SIG-M5 treated with dmso at 0.1 percent for 504 hours (cell line): ENCODE measurements around the gene FCHSD2.

Experiments used
- DNase-seq: peaks from one replicate; lab custom pipeline; 2025; ENCODE audit not compliant: unreplicated experiment; lab: John Stamatoyannopoulos, UW

The FCHSD2 gene

GRCh38 chr11:73142128-73142377, at the start of gene FCHSD2:
TSS of gene FCHSD2 (minus strand) at chr11:73142318. CDS start at chr11:73141877, 441 bp downstream.
- DNase-seq: no peak

DNA sequence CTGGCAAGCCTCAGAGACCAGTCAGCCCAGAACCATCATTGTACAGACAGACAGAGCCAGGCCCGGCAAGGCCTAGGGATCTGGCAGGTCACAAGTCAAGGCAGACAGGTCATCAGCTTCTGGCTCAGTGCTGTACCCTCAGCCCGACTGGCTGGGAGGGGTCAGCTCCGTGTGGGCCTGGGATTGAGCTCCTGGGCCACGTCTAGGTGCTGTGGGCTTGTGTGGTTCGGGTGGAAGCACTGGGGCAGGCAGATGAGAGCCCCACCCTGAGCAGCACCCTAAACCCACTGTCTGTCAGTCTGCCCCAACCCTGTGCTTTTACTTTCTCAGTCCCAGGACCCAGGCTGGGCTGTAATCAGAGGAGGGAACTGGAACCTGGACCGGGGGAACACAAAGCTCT, 49.0 kb upstream of the FCHSD2 start:
- no peak for DNase-seq

GRCh38 chr11:73190557-73190885, 48.4 kb upstream of the FCHSD2 start:
- DNase-seq: no peak

DNA sequence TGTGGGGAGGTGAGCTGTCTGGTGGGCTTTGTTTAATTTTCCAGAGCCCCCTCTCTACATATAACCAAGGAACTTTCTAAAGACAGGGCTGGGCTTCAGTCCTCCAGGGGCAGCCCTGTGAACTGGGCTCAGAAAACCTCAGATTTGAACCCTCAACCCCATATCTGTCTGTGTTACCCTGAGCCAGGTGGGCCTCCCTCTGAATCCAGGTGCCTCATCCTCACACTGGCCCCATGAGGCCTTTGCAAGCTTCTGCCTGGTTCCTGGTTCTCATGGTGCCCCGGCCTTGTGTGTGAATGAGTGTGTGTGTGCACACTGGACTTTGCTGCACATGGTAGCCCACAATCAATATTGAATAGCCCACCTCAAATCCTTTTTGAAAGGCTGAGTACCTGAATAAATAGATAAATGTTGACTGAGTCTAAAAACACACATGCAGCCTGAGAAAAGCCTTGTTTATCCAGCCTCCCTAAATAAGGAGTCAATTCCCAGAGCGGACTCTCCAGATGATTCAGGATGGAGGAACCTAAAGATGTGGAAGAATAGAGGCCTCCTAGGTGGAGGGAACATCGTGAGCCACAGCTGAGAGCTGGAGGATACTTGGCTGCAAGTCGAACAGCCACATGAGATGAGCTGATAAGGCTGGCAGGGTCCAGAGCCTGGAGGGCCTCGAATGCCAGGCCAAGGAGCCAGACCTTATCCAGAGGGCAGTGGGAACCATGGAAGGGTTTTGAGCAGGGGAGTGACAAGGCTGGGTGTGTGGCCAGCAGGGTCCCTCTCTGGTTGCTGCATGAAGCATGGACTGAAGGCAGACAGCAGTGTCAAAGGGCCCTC, 47.8 kb upstream of the FCHSD2 start:
- DNase-seq: no peak

DNA sequence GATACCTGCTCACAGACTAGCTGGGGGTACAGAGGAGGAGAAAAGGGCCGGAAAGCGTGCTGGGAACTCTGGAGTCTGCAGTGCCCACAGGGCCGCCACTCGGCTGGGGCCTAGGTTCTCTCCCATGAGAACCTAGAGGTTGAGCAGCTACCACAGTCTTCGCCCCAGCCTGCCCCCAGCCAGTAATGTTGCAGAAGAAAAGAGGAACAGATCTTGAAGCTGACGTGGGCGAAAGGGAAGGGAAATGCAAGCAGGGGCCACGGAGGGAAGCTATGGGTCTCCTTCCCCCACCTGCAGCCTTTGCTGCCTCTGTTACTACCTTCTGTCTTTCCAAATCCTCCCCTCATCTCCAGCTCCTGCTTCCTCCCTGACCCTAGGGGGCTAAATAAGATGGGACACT, 47.2 kb upstream of the FCHSD2 start:
- peak; percentile 93 for DNase-seq

- DNase-seq: no peak
Observed at GRCh38 chr11:73188301-73188700, 46.2 kb upstream of the FCHSD2 start.

- DNase-seq: no peak
Observed at GRCh38 chr11:73187854-73188253, 45.7 kb upstream of the FCHSD2 start.

- DNase-seq: no peak
Observed at GRCh38 chr11:73186886-73187285, 44.8 kb upstream of the FCHSD2 start.

GRCh38 chr11:73186294-73186850, 44.3 kb upstream of the FCHSD2 start:
- DNase-seq: no peak

DNA sequence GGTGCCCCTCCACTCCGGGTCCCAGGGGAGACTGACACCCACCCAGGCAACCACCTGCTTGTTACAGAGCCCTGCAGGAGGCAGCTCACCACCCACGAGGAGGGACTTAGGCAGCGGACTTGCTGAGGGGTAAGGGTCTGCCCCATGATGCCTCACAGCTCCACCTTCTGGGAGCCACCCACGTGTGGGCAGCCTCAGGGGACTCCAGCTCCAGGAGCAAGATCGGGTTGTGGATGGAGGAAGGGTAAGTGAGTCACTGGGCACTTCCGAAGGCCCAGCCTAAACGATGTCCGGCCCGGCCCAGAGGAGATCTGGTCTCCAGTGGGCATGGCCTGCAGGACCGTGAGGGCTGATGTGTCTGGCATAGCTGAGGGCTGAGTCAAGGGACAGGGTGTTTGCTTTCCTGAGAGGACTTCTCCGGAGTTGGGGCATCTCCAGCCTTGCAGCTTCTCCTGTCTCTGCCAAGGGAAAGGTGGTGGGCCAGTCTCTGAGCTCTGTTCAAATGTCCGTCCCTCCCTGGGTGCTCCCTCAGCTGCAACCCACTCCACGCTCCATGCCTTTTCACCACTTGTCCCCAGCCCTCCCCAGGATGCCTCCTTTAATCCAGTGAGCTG, 43.7 kb upstream of the FCHSD2 start:
- DNase-seq: no peak

DNA sequence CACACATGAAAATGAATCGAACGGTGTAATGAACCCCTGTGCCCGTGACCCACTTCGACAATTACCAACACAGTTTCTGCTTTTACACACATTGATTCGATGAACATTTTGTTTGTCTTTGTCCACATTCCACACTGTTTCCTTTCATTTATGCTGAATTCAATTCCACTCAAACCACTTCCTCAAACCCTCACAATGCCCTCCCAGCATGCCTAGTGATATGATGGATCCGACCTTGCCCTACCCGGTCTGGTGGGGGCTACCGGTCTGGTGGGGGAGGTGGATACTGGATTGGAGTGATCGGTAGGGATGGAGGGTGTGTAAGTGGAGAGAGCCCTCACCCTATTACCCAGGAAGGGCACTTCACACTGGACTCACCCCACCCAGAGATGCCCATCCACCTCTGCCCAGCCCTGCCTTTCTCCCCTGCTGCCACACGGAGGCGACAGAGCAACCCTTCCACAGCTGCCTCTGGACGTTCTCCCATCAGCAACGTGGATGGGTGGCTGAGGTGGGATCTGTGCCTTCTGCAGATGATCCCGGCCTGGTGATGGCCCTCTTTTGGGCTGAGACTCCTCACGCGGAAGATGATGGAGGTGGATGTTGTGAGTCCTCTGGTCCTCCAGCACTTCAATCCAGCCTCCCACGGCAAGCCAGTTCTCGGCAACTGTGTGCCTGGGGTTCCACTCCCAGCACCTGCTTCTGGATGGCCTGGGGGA, 43.0 kb upstream of the FCHSD2 start:
- peak; percentile 85 for DNase-seq

DNA sequence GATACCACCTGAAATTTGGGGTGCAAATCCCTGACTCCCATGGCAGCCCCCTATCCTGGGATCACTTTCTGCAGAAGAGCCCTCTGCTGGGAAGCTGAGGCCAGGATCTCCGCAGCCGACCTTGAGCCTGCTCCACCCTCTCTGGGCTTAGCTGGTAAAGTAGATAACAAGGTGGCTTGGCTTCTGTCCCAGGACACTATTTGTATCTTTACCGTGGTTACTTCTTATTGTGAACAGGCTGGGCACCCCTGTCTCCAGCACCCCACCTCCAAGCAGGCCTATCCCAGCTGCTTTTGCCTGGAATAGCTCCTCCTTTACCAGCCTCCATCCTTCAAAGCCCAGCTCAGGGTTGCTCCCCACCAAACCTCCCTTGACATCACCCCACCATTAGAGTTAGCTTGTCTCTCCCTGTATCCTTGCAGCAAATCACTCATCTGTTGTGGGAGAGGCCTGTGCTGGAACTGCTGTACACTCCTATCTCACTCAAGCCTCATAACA, 40.8 kb upstream of the FCHSD2 start:
- no peak for DNase-seq

- no peak for DNase-seq
Observed at GRCh38 chr11:73178681-73179080, 36.6 kb upstream of the FCHSD2 start.

- DNase-seq: peak; percentile 62
Observed at GRCh38 chr11:73177778-73178539, 35.8 kb upstream of the FCHSD2 start.

DNA sequence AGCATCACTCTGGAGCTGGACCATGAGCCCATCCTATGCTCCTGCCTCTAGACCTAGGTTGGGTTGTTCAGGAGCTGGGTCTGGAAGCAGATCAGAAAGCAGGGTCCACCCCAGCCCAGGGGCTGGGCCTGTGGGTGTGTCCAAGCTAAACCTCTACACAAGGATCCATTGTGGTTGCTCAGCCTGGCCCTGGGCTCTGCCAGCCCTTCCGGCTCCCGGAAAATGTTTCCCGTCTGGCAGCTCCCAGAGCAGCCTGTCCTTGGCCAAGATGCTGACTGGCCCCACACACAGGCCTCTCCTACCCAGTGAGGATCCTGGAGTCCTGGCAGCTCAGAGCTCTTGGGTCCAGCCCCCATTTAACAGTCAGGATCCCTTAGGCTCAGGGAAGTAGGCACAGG, 35.3 kb upstream of the FCHSD2 start:
- DNase-seq: no peak

- no peak for DNase-seq
Observed at GRCh38 chr11:73176874-73177155, 34.7 kb upstream of the FCHSD2 start.

- no peak for DNase-seq
Observed at GRCh38 chr11:73176145-73176873, 34.2 kb upstream of the FCHSD2 start.

DNA sequence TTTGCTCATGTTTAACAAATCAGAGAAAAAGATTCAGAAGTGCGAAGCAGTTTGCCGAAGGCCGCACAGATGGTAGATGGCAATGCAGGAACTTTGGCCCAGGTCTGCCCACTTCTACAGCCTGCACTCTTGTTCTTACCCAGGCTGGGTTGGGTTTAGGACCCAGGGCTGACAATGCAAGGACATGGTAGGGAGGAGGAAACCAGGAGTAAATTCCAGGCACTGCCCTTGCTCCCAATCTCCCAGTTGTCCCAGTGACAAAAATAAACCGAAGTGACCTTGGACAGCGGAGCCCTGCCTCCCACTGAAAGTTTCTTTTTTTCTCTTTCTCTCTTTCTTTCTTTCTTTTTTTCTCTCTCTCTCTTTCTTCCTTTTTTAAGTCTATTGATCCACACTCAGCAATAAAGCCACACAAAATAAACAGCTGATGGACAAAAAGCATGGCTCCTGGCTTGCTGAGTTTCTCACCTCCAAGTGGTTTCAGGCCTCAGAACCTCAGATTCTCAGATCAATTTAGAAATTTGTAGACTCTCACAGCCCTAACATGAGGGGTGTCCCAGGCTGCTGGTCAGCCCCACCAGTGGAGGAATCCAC, 33.5 kb upstream of the FCHSD2 start:
- DNase-seq: no peak

GRCh38 chr11:73174495-73174791, 32.3 kb upstream of the FCHSD2 start:
- DNase-seq: no peak

GRCh38 chr11:73173755-73174494, 31.8 kb upstream of the FCHSD2 start:
- no peak for DNase-seq
